Ramos (cell line): ENCODE measurements around the gene CACNA1S.

Experiments used
- in situ Hi-C: fragments of 300-500 bp; cut with MboI; formaldehyde crosslinking; loops from one replicate; pipeline ENCODE4 v1.14.3; 2022; ENCODE audit warnings: low sequenced_read_pairs; ENCODE audit not compliant: unreplicated experiment

Gene CACNA1S

DNA sequence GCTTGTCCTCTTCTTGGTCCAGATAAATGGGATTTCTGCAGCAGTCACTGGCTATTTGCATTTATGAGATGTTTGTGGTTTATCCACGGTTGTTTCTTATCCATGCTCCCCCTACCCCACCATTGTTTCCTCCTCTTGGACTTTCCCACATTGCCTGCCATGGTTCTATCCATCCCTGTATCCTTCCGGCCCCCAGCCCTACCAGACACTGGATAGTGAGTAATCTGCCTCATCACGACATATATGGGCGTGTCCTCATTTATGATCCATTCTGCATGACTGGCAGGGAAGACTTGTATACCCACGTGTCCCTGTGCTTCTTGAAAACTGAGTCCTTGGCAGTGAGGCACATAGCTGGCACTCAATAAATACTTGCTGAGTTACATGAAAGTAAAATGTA, 40.1 kb downstream of the CACNA1S start:
- in situ Hi-C loops, result no loop called here

DNA sequence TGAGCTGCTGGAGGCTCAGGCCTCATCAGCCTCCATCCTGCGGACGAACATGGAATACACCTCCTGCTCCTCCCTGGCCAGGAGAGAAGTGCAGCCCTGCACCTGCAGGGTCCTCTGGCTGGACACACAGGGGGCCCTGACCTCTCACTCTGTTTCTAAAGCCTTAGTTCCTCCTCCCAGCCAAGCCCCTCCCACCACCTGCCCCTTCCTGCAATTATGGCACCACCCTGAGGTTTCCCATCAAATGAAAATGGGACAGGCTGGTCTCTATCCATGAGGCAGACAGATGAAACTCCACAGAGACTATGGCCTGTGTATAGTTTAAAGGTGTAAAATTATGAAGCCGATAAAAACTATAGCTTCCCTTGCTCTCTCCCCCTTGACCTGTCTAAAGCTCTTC, 42.6 kb downstream of the CACNA1S start:
- in situ Hi-C loops, result no loop called here

DNA sequence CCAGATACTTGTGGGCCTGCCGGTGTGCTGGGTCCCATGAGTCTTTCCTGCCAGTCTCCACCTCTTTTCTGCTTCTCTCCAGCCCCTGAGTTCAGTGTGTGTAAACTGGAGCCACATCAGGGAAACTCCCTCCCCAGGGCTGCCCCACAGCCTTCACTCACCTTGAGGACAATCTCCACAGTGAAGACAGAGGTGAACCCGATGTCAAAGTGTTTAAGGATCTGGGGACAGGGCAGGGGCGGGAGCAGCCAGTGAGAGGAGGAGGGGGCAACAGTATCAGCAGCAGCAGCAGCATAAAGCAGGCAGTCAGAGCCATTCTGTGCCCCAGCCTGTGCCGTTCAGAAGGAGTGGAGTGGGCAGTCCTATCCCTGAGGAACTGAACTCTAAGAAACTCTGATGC, 43.2 kb downstream of the CACNA1S start:
- in situ Hi-C loops, result no loop called here

DNA sequence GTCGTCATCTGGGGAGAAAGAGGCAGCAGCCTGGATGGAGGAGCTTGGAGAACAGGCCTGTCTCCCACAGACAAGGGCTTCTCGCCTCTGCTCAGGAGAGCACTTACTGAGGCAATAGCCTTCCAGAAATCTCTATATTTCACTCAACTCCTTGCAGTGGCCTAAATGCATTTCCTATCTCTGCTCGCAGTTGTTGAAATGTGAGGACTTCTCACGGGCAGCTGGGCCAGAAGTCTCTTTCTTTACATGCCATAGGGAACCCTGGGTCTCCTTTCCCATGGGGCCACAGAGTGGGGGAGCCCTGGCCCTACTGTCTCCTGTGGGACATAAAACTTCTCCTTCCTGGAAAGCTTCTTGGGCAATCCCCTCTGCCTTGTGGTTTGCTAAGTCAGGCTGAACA, 45.2 kb downstream of the CACNA1S start:
- in situ Hi-C loops, result no loop called here

DNA sequence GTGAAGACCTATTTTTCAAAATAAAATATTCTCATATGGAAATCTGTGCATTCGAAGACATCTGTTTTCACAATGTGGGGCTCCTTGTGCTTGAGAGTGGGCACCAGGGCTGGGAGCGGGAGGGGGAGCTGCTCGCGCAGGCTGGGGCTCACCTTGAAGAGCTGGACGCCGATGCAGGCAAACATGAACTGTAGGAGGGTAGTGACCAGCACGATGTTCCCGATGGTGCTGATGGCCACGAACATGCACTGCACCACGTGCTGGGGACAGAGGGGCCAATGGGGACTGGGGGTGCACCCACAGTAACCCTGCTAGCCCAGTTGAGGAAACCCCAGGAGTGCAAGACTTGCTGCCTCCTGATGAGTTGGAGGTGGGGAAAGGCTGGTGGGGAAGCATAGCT, 46.5 kb downstream of the CACNA1S start:
- in situ Hi-C loops, result no loop called here

DNA sequence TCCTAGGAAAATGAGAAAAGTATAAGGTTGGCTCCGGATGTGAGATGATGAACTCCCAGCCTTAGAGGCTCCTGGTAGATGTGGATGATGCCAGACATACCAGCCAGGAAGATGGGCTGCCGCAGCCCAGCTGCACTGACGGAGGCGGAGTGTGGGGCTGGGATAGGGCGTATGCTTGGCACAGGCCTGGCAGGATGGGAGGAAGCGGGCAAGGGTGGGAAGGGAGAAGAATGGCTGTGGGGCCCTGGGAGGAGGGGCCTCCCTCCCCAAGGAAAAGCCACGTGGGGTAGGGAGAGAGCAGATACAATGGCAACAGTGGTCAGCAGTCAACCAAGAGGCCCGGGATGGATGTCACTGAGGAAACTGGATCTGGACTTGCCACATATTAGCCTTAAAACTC, 47.4 kb downstream of the CACNA1S start:
- in situ Hi-C loops, result no loop called here

DNA sequence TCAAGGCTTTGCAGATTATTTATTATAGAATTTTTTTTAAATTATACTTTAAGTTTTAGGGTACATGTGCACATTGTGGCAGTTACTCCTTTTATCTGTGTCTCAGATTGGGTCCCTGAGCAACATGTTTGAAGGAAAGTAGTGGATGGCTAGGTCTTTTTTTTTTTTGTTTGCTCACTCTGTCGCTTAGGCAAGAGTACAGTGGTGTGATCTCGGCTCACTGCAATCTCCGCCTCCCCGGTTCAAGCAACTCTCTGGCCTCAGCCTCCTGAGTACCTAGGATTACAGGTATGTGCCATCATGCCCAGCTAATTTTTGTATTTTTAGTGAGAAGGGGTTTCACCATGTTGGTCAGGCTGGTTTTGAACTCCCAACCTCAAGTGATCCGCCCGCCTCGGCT, 49.1 kb downstream of the CACNA1S start:
- in situ Hi-C loops, result no loop called here

DNA sequence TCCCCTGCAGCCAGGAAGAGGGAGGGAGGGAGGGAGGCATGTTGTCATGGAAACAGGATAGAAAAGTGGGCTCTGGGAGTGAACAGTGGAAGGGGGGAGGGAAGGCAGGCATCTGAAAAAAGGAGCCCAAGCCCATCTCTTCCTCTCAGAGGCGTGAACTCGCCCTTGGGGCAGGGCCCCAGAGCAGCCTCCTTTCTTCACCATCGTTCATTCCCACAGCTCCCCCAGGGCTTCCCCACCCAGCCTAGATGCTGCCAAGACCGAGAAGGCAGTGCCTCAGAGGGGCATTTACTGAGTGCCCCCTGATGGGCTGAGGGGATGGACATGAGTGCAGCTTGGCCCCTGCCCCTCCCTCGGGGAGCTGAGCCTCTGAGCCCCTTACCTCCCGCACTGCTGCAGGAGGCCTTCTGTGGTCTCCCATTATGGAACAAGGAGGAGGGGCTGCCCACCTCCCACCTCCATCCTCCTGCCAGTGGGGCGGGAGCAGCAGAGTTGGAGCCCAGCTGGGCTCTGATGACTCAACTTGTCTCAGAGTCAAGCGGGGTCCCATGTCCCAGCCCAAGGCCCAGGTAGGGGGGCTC, 49.6 kb downstream of the CACNA1S start:
- in situ Hi-C loops, result no loop called here

DNA sequence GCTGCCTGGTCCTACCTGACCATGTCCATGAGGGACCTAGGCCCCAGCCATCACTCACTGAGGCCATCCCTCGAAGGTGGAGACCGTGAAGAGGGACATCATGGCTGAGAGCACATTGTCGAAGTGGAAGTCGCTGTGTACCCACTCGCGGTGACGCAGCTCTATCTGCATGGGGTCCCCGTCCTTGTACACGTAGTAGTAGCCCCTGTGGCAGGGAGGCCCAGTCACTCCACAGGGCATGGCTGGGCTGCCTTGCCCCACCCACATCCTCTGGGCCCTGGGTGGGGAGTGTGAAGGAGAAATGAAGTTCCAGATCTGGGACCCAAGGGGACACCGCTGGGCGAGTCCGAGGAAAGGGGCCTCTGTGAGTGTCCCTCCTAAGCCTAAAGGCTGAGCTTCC, 50.3 kb downstream of the CACNA1S start:
- in situ Hi-C loops, result no loop called here

DNA sequence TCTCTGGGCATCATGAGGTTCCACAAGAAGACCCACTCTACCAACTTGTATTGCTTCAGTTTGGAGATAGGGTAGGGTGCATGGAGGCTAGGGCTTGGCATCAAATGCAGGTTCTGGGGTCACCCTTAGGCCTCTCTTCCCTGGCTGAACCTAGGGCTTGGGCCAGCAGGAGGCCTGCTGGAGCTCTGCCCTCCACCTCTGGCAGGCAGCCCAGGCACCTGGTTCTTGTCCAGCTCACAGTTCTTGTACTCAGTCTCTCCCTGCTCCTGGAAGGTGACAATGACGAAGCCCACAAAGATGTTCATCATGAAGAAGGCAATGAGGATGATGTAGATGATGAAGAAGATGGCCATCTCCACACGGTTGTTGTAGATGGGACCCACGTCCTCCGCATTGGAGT, 51.2 kb downstream of the CACNA1S start:
- in situ Hi-C loops, result no loop called here

DNA sequence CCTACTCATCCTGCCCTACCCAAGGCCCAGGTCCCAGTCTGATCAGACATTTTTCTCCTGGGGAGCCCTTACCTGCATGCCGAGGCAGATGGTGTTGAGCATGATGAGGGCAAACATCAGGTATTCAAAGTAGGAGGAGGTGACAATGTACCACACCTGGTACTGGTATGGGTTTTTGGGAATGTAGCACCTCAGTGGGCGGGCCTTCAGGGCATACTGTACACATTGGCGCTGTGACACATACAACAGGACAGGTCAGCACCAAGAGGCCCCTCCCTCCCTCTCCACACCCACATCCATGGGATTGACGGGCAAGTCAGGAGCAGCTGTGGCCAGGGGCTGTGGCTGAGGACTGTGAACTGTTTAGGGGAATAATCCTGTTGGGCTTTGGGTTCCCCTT, 51.6 kb downstream of the CACNA1S start:
- in situ Hi-C loops, result no loop called here

DNA sequence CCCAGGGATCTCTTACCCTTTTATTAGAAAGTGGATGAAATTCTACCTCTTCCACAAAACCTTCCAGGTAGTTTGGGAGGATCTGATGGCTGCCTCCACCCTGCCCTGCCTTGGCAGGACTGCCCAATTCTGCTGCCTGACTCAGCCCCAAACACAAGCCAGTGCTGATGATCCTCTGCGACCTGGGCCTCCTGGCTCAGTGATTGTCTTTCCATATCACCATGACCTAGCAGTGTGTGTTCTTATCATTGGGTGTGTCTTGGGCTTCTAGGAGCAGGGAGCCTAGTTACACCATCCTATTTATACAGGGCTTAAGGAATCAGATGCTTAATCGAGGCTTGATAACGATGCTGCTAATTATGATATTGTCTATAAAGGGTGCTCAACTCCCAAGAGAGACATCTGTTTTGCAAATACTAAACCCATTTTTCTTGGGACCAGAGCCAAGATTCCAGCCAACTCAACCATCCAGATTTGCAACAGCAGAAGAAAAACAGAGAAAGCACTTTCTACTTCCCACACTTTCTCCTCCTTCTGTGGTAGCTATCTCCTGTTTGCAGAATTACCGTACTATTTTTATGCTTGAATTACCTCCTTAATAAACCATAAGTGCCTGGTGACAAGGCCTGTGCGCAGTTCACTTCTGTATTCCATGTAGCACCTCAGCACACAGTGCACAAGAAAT, 52.2 kb downstream of the CACNA1S start:
- in situ Hi-C loops, result no loop called here

DNA sequence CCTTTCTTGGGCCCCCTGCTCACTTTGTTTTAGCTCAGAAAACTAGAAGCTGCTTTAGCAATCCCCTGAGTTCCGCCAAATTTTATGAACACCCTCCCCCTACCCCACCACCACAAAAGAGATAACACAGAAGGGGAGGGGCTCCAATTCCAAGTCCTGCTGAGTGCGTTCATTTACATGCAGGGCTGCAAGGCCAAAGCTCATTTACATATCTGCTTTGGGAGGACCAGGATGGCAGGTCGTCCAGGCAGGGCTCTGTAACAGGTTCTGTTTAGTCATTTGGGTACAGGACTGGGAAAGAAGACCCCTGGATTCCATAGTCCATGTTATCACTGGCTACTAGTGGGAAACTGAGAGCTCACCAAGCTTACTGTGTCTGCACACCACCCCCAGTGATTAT, 52.8 kb downstream of the CACNA1S start:
- in situ Hi-C loops, result no loop called here

DNA sequence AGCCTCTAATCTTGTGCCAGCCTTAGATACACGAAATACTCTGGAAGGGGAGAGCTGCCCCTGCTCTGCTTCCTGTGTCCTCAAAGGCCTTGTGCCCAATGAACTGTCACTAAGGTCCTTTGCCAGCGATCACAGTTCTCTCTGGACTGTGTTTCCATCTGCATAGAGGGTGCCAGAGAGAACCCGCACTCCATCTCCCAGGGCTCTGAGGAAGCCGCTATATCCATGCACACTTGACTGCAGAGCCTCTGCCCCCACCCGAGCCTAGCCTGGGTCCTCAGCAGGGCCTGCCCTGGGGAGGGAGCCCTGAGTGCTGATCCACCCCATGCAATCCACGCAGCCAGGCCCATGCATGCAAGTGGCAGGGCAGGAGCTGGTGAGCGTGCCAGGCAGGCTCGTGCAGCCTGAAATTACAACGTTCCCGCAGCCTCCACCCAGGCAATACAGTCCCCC, 58.1 kb downstream of the CACNA1S start:
- in situ Hi-C loops, result no loop called here

DNA sequence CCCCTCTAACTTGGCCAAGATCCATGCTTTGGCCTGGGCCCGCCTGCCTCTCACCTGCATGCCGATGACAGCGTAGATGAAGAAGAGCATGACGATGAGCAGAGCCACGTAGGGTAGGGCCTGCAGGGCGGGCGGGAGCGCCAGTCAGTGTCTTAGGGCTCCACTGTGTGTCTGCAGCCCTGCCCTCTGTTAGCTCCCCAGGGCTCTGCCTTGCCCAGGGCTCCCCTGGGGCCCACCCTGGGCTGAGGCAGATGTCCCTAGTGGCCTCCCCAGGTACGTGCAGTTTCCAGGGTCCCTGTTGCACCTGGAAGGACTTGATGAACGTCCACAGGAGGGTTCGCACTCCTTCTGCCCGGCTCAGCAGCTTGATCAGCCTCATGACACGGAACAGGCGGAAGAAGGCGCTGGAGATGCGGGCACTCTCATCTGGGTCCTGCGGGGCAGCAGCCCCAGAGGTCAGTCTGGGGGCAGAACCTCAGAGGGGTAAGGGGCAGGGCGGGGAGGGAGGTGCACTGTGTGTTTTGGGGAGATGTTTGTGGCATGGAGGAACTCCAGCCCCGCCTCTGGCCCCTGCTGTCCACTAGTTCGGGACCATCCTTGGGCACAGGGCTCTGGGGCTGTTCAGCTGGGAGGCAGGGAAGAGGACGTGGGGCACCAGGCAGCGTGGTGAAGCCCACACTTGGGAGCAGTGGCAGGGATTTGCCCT, 58.9 kb downstream of the CACNA1S start:
- in situ Hi-C loops, result no loop called here

DNA sequence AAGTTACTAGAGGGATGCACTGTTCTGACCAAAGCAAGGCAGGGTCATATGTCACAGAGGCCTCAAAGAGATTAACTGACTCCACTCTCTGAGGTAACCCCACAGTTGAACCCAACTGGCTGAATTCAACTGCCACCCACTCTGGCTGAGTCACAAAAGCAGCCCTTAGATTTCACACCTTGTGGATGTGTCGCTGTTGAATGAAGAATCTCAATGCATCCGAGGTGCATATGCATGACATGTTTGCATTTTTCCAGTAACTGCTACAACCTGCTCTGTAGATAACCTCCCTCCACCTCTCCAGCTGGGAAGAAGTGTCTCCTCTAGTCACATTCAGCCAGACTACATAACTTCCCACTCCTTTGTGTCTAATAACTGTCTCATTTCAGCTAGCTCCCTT, 60.8 kb downstream of the CACNA1S start:
- in situ Hi-C loops, result no loop called here

DNA sequence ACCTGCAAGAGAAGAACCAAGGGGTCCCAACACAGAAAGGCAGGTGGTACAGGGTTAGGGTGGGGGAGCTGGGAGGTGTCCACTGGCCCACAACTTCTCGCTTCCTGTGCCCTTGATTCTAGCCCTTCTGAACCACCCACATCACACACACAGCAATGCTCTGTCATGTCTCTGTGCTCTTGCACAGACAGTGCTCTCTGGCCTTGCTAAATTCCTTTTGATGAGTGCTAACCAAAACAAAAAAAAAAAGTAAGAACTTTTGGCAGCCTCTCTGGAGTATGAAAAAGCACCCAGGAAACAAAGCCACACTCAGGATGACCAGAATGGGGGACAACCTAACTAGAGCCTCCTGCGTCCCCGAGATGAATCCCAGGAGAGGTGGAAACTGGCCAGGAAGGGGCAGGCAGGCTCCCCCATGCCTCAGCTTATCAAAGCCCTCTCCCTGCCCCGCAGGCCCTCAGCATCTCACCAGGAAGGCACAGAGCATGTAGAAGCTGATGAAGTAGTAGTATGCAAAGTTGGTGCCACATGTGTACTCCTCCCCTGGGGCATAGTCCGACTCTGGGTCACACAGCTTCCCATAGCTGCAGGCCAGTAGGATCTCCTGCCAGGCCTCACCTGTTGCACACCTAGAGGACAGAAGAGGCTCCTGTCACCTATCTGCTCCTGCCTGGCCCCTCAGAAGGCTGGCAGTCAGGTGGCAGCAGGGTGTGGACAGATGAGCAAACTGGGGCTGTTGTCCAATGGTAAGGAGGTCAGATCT, 61.5 kb downstream of the CACNA1S start:
- in situ Hi-C loops, result no loop called here

DNA sequence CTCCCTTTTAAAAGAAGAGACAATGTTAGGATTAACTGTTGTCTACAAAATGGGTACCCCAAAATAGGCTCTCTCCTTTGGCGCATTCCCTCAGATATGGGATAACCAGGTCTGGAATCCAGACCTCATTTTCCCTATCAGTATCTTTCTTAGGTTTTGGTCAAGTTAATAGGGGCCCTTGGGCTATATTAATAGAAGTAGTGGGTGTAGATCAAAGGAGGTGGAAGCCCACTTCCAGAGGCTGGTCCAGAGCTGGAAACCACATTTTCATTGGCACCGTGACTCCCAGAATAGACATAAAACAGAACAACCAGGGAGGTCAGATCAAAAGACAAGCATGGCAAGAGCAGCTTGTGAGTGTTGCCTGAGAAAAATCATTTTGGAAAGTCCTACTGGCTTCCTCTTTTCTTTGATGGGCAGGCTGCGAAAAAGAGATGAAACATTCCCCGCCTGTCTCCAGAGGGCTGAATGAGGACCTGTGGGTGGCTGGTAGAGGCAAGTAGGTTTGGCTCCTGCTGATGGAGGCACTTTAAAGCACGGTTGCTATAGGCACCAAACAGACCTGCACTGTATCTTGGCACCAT, 62.9 kb downstream of the CACNA1S start:
- in situ Hi-C loops, result no loop called here

DNA sequence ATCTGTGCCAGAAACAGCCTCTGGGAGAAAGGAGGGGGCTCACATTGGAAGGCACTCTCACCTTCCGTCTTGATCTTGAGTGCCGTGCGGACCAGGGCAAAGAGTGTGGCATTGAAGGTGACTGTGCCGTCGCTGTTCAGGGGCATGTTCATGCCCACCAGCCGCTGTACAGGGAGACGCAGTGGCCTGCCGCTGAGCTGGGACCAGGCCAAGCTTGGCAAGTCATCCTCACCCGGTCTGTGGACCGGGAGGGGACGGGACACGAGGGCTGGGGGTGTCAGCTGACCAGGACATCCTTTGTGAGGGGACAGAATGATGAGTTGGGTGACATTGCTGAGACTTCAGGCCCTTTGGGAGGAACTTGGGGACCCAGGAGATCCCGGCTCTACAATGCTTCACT, 63.7 kb downstream of the CACNA1S start:
- in situ Hi-C loops, result no loop called here

DNA sequence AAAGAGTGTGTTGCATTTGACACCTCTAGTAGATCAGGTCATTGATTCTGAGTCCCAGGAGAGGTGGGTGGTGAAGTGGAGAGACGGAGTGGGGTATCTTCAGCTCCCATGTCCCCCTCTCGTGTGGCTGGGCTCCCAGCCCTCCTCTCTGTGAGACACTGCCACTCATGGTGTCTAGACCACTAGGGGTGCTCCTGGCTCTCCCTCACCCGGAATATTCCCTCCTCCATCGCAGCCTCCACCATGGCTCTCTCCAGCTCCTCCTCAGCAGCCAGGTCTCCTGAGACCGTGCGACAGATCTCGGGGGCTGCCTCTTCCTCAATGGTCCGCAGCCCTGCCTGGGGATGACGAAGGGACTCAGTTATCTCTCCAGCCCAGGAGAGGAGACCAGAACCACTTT, 68.1 kb downstream of the CACNA1S start:
- in situ Hi-C loops, result loop anchor here (5.0 kb wide), 1 partner anchor 67 kb away; no protein-coding TSS in a partner anchor
